ACHN (cell line): ENCODE data around the gene HPN.
"Not testable (repeated sequence)": the region's sequence is repeated elsewhere in the genome, so short reads cannot be mapped to it uniquely, and the experiment has no call there.

Source experiments
- DNase-seq: peaks from one replicate; pipeline ENCODE4 v3.0.0-alpha.2; 2015
- in situ Hi-C: cut with HindIII; loops from 2 replicates; pipeline ENCODE4 v1.10.0; 2017; ENCODE audit warnings: low sequenced_read_pairs, low pct_ligation_motif_present, low pct_unique_long_range_greater_than_20kb

HPN gene

DNA sequence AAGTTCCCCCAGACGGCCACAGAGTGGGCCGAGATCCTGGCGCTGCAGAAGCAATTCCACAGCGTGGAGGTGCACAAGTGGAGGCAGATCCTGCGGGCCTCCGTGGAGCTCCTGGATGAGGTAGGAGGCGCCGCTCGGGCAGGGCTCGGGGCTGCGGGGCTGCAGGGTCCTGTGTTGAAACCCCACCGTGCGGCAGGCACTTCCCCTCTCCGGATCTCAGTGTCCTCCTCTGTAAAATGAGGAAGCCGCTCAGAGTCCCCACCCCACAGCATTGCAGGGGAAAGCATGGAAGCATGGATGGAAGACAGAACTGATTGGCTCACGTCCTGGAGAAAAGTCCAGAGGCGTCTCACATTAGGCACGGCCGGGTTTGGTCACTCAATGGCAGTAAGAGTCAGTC lies 18.1 kb upstream of the HPN start:
- DNase-seq: no peak
- in situ Hi-C loops: no loop called here

DNA sequence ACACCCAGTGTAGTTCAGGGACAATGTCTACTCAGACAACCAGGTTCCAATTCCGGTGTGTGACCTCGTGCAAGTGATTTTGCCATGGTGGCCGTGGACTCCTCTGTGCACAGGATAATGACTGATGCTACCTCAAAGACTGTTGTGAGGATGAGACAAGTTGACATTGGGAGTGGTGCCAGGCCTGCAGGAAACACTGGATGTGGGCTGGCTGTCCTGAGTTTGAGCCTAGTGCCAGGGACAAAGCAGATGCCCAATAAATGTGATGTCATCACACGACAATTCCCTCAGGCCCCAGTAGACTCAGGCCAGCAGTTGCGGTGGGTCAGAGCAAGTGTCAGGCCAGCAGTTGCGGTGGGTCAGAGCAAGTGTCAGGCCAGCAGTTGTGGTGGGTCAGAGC lies 17.4 kb upstream of the HPN start:
- DNase-seq: no peak
- in situ Hi-C loops: no loop called here

DNA sequence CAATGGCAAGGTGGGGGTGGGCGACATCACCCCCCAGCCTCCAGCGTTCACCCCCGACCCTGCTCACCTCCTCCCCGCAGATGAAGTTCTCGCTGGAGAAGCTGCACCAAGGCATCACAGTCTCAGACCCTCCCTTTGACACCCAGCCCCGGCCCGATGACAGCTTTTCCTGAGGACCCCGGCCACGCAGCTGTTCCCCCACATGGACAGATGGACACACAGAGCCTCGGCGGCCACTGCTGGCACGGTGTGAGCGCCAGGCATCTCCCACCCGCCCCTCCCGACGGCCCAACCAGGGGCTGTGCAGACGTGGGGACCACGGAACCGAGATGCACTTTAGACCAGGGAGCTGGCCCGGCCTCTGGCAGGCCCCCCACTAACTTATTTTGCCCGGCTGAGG lies 15.6 kb upstream of the HPN start:
- no peak for DNase-seq
- in situ Hi-C loops: no loop called here

DNA sequence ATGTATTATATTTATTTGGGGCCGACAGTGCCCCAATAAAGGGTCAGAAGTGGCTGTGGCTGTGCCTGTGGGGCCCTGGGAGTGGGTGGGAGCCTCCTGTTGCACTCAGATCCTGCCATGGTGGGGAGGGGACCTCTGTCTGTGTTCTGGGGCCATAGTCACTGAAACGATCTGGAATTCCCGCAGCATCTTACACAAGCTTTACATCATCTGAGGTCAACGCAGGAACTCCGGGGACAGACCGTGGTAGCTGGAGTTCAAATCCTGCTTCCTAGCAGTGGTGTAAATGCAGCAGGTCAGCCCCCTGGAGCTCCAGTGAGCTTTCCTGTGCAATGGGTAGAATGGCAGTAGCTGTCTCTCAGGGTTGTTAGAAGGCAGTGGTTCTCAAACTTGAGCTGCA lies 15.1 kb upstream of the HPN start:
- DNase-seq: no peak
- in situ Hi-C loops: no loop called here

DNA sequence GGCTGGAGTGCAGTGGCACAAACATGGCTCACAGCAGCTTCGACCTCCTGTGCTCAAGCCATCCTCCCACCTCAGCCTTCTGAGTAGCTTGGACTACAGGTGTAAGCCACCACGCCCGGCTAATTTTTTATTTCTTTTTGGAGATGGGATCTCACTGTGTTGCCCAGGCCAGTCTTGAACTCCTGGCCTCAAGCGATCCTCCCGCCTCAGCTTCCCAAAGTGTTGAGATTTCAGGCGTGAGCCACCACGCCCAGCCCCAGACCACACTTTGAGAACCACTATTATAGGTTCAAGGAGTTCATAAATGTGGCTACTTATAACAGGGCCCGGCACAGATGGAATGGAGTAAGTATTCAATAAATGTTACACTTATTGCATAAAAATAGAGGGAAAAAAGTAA lies 14.5 kb upstream of the HPN start:
- in situ Hi-C loops: no loop called here
- DNase-seq: no peak

DNA sequence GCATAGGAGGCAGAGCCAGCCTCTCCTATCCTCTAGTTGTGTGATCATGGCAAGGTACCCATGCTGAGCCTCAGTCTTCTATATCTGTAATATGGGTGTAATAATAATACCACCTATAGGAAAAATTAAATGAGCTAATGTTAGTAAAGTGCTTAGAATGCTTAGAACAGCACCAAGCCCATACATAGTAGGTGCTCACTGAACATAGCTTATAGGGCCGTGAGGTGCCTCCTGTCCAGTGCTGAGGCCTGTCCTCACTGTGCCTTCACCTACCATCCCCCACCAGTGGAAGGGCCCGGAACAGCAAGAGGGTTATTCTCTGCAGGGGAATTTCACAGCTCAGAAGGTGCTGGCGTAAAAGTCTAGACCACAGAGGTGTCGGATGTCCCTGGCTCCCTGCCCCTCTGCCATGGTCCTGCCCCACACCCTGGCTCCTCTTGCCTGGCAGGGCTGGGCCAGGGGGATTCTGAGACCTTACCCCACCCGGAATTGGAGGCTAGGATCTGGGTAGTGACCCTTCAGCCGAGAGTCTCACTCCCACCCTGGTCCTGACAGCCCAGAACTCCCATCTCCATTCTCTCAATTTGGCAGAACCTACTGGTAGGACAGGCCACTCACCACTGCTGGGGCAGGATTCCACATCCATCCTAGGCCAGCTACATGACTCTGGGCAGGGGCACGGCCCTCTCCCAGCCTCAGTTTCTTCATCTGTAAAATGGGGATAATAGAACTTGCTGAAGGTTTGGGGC lies 13.5 kb upstream of the HPN start:
- DNase-seq: no peak
- in situ Hi-C loops: no loop called here

DNA sequence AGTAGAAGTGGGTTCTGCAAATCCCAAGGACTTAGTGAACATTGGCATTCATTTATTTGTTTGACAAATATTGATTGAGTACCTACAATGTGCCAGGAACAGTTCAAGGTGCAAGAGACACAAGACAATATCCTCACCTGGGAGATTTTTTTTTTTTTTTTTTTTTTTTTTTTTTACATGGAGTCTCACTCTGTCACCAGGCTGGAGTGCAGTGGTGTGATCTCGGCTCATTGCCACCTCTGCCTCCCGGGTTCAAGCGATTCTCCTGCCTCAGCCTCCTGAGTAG lies 13.0 kb upstream of the HPN start:
- DNase-seq, in situ Hi-C loops: not testable (repeated sequence)

DNA sequence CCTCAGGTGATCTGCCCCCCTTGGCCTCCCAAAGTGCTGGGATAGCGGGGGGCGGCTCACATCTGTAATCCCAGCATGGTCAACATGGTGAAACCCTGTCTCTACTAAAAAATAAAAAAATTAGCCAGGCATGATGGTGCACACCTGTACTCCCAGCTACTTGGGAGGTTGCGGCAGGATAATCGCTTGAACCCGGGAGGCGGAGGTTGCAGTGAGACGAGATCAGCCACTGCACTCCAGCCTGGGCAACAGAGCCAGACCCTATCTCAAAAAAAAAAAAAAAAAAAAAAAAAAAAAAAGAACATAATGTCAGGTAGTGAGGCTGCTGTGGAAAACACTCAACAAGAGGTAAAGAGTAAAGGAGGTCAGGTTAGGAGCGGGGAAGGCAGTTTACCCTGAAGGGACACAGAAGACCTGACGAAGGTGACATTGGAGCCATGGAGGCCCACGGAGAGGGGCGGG lies 12.2 kb upstream of the HPN start:
- in situ Hi-C loops, DNase-seq: not testable (repeated sequence)

DNA sequence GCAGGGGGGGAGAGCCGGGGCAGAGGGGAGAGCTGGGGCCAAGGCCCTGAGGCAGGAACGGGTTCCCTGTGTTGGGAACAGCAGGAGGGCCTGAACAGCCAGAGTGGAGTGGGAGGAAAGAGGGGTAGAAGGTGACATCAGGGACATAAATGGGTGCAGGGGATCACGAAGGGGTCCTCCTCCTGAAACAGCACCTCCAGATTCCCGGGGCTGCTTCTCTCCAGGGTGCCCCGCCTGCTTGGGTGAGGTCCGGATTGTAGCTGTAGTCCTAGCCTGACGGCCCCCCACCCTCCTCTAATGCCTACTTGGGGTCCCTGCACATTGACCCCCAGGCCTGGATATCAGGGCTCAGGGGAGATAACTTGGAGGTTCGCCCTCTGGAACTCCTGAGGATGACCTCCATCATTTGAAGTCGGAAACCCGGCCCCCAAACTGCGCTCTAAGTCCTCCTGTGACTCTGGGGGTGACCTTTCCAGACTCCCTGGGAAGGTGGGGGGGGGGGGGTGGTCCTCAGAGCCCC lies 11.7 kb upstream of the HPN start:
- DNase-seq: no peak

DNA sequence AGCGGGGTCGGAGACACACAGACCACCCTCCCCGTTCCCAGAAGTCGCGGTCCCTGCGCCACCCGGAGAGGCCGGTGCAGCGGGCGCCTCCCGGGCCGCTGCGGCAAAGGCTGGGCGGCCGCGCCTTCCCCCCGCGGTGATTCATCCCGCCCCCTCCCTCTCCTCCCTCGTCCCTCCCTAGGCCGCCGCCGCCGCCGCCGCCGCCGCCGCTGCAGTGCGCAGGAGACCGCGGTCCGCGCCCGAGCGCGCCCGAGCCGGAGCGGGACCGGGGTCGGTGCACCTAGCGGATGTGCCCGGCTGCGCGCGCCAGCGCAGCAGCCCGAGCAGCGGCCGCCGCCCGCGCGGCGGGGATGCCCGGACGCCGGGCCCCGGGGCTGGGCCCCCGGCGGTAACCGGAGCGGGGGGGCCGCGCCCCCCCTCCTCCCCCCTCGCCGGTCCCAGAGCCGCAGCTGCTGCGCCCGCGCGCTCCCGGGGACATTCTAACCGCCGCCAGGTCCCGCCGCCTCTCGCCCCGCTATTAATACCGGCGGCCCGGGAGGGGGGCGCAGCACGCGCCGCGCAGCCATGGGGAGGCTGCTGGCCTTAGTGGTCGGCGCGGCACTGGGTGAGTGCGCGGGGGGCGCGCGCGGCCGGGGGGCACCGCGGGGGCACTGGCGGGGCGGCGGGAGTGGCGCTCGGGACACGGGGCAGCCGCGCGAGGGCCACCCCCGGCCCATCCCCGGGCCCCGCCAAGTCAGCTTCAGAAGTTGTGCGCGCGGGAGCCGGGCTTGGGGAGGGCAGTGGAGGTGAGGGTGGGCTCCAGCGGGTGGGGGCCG lies 11.1 kb upstream of the HPN start, which contains the start of gene SCN1B:
Gene SCN1B (plus strand): TSS at position 214 of the 815 bp plus-strand sequence. CDS start 351 bp downstream, at position 565.
- in situ Hi-C loops: no loop called here
- peak; percentile 60 for DNase-seq

More for the DNA sequence above, 11.7 kb upstream of the HPN start:
- in situ Hi-C loops: no loop called here

DNA sequence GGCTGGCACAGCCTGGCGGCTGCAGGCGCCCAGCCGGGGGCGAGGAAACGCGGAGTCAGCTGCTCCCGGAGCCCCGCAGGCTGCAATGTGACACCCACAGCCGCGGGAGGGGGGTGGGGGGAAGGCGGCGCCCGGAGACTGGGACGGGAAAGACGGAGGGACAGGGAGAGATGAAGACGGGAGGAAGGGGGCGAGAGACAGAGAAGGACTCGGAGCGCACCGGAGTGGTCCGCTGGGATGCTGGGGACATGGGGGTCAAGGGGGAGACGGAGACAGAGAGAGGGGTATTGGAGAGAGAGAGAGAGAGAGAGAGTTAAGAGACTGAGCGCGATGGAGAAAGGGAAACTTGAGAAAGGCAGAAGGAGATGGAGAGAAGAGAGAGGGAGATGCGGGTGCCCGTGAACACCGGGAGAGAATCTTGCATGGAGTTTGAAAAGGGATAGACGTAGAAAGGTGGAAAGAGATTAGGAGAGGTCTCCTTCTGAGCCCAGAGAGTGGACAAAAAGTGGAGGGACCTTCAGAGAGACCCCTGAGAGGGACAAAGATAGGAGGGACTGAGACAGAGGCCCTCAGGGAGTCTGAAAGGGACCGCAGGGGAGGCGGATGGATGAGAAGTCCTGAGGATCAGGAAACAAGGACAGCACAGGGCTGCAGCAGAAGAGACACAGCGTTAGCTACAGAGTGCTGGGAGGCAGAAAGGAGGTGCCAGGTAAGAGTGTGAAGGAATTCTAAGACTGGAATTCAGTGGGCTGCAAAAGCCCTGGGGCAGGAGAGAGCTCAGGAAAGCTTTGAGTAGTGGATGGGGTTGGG lies 10.2 kb upstream of the HPN start:
- in situ Hi-C loops: no loop called here
- no peak for DNase-seq

DNA sequence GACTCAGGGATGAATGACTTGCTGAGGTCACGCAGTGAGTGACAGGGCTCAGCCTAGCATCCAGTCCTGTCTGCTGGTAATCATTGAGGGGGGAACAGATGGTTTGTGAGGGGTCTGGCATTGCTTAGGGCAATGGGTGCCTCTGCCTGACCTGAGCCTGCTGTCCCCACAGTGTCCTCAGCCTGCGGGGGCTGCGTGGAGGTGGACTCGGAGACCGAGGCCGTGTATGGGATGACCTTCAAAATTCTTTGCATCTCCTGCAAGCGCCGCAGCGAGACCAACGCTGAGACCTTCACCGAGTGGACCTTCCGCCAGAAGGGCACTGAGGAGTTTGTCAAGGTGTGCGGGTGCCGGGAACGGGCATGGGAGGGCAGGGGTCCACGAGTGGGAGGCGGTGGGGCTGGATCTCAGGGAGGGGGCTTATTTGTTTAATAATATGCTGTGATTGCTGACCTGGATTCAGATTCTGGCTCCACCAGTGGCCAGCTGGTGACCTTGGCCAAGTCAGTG lies 9.1 kb upstream of the HPN start:
- DNase-seq: no peak
- in situ Hi-C loops: no loop called here

DNA sequence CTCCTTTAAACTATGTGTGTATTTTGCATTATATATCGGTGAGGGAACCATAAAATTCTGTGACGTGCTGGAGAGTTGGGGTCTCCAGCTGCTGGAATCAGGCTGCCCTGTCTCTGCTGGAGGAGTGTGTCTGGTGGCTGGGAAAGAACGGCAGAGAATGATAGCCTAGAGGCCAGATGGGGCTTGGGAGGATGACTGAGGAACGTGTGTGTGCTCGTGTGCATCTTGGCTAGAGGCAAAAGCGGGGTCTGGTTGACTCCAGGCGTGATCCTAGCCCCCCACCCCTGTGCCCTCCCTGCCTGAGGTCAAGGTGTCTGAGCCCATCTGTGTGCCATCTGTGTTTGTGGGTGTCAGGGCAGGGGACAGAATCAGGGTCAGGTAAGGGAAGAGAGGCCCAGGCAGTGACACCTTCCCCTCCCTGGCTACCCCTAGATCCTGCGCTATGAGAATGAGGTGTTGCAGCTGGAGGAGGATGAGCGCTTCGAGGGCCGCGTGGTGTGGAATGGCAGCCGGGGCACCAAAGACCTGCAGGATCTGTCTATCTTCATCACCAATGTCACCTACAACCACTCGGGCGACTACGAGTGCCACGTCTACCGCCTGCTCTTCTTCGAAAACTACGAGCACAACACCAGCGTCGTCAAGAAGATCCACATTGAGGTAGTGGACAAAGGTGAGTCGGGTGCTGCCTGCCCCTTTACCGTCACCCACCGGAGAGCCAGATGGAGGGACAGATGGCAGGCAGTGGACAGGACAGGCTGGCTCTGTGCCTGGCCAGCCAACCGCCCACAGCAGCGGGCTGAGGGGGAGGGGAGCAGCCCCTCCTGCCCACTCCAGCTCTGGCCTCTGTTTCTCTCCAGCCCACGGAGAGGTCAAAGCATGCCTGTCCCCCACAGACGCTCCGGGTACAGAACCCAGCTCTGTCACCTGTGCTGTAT lies 8.2 kb upstream of the HPN start:
- in situ Hi-C loops: no loop called here
- no peak for DNase-seq

DNA sequence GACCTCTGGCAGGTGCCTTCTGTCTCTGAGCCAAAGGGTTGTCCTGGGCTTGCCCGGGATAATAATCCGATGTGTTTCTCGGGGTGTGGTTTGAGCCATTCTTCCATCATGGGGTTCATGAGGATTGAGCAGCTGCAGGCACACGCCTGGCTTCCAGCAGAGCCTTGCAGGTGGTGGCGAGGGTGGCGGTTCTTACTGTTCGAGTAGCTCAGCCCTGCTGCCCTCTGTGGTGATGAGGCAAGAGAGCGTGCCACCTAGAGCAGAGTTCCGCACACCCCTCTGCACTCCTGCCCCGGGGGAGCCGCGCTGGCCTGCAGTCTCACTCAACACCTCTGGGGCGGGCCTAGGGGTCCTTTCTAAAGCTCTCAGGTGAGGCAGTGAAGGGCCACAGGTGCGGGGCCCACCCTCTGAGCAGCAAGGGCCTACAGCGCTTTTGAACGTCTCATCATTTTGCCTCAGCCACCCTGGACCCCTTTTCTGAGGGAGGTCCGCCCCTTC lies 7.5 kb upstream of the HPN start:
- in situ Hi-C loops: no loop called here
- no peak for DNase-seq

DNA sequence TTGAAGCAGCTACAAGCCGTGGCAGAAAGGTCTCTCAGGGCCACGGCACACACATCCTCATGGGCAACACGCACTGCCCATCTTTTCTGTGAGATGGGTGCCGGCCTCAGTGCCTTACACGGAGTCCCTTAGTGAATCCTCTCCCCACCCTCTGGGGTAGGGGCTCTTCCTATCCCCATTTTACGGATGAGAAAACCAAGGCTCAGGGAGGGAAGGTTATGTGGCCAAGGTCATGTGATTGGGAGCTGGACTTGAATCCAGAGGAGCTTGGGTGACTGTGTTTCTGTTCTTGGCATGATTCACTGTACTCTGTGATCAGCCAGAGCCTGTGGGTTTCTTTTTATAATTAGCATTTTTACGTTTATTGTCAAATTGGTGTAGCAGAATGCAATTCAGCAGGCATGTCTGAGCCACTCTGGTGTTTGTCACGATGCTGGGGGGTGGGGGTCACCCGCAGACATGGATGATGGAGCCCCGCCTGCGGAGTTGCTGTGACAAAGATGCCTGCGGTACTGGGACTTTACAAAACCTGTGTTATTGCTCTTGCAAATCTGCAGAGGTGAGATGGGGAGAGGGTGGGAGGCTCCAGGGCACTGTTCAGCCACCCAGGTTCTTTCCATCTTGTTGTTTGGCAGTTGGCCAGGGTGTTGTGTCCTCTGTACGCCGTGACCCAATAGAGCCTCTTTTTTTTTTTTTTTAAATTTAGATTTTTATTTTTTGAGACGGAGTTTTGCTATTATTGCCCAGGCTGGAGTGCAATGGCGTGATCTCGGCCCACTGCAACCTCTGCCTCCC lies 6.7 kb upstream of the HPN start:
- in situ Hi-C loops: no loop called here
- no peak for DNase-seq

DNA sequence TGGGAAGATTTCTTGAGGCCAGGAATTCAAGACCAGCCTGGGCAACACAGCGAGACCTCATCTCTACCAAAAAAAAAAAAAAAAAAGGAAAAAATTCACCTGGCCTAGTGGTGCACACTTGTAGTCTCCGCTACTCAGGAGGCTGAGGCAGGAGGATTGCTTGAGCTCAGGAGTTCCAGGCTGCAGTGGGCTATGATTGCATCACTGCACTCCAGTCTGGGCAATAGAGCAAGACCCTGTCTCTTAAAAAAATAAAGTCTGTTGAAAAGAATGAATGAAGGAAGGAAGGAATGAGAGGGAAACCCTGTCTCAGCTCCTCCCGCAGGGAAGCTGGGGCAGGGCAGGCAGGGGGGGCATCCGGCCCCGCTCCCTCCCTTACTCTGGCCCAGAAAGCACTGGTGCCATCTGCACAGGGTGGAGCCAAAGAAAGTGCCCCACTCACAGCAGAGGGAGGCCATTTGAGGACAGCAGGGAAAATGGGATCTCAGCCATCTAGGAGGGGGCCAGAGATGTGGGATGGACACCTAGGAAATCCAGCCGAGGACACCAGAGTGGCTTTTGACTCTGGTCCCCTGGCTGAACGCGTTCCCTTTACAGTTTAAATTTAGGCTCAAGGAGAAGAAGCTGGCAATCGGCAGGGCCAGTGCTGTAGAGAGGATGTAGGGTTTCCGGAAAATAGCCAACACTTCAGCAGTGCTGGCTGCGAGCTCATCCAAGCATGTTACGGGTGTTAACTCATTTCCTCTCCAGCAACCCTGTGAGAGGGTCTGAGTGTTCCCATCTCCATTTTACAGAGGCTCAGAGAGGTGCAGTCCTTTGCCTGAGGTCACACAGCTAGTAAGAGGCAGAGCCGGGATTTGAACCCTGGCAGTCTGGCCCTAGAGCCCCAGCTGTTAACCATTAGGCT lies 3.6 kb upstream of the HPN start:
- peak; percentile 15 for DNase-seq
- in situ Hi-C loops: no loop called here
